PC-9 (cell line): Measurements from ENCODE around the gene OBSCN.

ENCODE experiments used
- EZH2 ChIP-seq: fragments of 200-600 bp; sonication (generic); IDR thresholded peaks from 2 replicates; pipeline ENCODE4 v1.8.0; 2017; ENCODE audit warnings: antibody characterized with exemption, low read depth
- TF ChIP-seq, protein P1 (sequence below): fragments of 200-600 bp; sonication (generic); conservative IDR thresholded peaks from 2 replicates; pipeline ENCODE4 v1.6.1; 2017; ENCODE audit warnings: mixed run types, antibody characterized with exemption, mild to moderate bottlenecking, moderate library complexity

DNA sequence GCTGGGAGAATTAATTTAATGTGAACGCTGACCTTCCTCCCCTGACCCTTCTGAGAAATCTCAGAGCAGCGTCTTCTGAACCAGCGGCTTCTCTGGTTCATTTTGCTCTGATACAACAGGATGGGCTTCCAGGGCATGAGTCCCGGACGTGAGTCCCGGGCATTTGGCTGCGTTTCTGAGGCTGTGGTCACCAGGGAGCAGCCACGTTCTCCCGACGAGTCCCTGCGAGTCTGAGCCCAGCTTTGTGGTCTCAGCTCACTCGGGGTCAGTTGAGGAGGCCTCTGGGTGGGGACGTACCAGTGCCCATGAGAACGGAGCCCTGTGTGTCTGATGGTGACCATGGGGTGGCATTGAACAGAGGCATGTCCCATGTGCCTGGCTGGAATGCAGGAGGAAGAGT lies 17.7 kb upstream of the OBSCN start:
- TF ChIP-seq, protein P1, sequence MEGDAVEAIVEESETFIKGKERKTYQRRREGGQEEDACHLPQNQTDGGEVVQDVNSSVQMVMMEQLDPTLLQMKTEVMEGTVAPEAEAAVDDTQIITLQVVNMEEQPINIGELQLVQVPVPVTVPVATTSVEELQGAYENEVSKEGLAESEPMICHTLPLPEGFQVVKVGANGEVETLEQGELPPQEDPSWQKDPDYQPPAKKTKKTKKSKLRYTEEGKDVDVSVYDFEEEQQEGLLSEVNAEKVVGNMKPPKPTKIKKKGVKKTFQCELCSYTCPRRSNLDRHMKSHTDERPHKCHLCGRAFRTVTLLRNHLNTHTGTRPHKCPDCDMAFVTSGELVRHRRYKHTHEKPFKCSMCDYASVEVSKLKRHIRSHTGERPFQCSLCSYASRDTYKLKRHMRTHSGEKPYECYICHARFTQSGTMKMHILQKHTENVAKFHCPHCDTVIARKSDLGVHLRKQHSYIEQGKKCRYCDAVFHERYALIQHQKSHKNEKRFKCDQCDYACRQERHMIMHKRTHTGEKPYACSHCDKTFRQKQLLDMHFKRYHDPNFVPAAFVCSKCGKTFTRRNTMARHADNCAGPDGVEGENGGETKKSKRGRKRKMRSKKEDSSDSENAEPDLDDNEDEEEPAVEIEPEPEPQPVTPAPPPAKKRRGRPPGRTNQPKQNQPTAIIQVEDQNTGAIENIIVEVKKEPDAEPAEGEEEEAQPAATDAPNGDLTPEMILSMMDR = no peak
- TF ChIP-seq EZH2 = no peak
